ENCODE data around the gene NDUFAF8. TPM values are rescaled to one million over a fixed set of nuclear protein-coding genes. Genes with fewer than 3 reads are reported as not detected.

NDUFAF8 gene
- total RNA-seq, 1 experiment from 2014 or later = 65.0 TPM

DNA sequence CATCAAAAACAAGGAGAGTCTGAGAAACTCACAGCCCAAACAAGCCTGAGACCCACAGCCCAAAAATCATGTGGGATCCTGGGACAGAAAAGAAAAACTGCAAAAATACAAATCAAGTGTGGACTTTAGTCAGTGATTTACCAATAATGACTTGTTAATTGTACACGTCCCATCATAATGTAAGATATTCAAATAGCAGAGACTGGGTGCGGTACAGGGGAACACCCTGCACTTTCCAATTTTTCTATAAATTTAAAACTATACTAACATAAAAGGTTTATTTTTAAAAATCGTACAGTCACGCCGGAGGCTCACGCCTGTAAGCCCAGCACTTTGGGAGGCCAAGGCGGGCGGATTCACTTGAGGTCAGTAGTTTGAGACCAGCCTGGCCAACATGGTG is 25.1 kb upstream of the NDUFAF8 start:
- TF ChIP-seq CTCF (IDR thresholded peaks at IDR 0.05; ENCODE audit: insufficient read depth in 1 of 2, low read depth in 1 of 2, low read length in 1 of 2, severe bottlenecking in 1 of 2, unreplicated experiment in 1 of 2) = no peak
- no peaks in the 10 kb centered on the region for H3K27me3 ChIP-seq (replicated peaks; ENCODE audit: control insufficient read depth, insufficient read depth, low read length)
- no peak overlapping the region for H3K27ac Mint-ChIP-seq (ENCODE audit: unreplicated experiment)
- intact Hi-C loops (cut with micrococcal nuclease; ENCODE audit: unreplicated experiment) = no loop called here
- H3K36me3 ChIP-seq (ENCODE audit: control insufficient read depth, insufficient read depth, low read length) = no peaks in the 10 kb centered on the region
- no peak for DNase-seq
- ChIA-PET POLR2A (no interaction called here), CTCF (no interaction called here)
- no peaks in the 10 kb centered on the region for H3K4me1 ChIP-seq
- H3K4me3 Mint-ChIP-seq (ENCODE audit: unreplicated experiment) = no peak overlapping the region
- BruUV-seq (replicated peaks) = no TSS peak
- H3K27me3 Mint-ChIP-seq (ENCODE audit: insufficient read depth, unreplicated experiment) = no peaks in the 10 kb centered on the region
- no peaks in the 10 kb centered on the region for H3K36me3 Mint-ChIP-seq (ENCODE audit: insufficient read depth, unreplicated experiment)
- no peaks in the 10 kb centered on the region for H3K9me3 Mint-ChIP-seq (ENCODE audit: unreplicated experiment)
- H3K9me3 ChIP-seq = no peaks in the 10 kb centered on the region
- H3K4me3 ChIP-seq (ENCODE audit: low read depth, low read length) = no peak overlapping the region
- H3K4me1 Mint-ChIP-seq (ENCODE audit: low read depth, unreplicated experiment) = no peaks in the 10 kb centered on the region

DNA sequence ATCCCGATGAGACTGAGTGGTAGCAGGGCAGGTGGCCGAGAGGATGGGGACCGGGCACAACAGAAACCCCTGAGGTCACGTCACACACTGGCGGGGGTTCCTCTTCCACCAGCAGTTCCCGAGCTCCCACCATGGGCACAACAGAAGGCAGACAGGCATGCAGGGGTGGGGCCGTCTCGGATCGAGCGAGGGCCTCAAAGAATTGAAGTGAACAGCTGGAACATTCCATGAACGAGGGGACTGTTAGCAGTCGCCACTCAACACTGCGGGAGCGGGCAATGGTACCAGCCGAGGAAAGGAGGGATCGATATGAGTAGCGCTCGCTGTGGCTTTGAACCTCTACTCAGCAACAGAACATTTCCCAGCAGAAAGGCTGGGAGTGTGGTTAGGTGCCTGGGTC is 21.6 kb upstream of the NDUFAF8 start:
- no peaks in the 10 kb centered on the region for H3K27me3 ChIP-seq (replicated peaks; ENCODE audit: control insufficient read depth, insufficient read depth, low read length)
- no peak overlapping the region for H3K27ac Mint-ChIP-seq (ENCODE audit: unreplicated experiment)
- ChIA-PET POLR2A (no interaction called here), CTCF (no interaction called here)
- no peaks in the 10 kb centered on the region for H3K27me3 Mint-ChIP-seq (ENCODE audit: insufficient read depth, unreplicated experiment)
- TF ChIP-seq CTCF (IDR thresholded peaks at IDR 0.05; ENCODE audit: insufficient read depth in 1 of 2, low read depth in 1 of 2, low read length in 1 of 2, severe bottlenecking in 1 of 2, unreplicated experiment in 1 of 2) = no peak
- H3K4me3 ChIP-seq (ENCODE audit: low read depth, low read length) = no peak overlapping the region
- intact Hi-C loops (cut with micrococcal nuclease; ENCODE audit: unreplicated experiment) = no loop called here
- BruUV-seq (replicated peaks) = no TSS peak
- H3K36me3 ChIP-seq (ENCODE audit: control insufficient read depth, insufficient read depth, low read length) = no peaks in the 10 kb centered on the region
- no peaks in the 10 kb centered on the region for H3K9me3 ChIP-seq
- H3K4me3 Mint-ChIP-seq (ENCODE audit: unreplicated experiment) = no peak overlapping the region
- H3K9me3 Mint-ChIP-seq (ENCODE audit: unreplicated experiment) = no peaks in the 10 kb centered on the region
- DNase-seq = no peak
- H3K4me1 ChIP-seq = no peaks in the 10 kb centered on the region
- no peaks in the 10 kb centered on the region for H3K36me3 Mint-ChIP-seq (ENCODE audit: insufficient read depth, unreplicated experiment)
- no peaks in the 10 kb centered on the region for H3K4me1 Mint-ChIP-seq (ENCODE audit: low read depth, unreplicated experiment)

DNA sequence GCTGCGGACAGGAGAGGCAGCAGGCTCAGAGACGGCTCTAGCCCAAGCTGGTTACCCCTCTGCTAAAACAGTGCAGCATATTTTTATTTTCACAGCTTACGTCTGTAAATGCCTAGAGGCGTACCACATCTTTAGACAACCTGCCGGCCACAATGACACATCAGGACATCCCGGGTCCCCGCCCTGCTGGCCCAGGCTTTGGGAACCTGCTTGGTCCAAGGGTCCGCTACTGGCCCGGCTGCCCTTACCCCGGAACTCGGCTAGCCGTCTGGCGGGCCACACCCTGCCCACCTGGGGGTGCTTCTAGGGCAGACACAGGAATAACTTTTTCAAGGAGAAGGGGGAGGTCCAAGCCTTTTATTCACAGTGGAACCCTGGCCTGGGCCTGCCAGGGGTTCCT is 20.7 kb upstream of the NDUFAF8 start:
- Mint-ChIP-seq H3K36me3 (ENCODE audit: insufficient read depth, unreplicated experiment) (peaks cover 3% of the 10 kb centered on the region), H3K9me3 (ENCODE audit: unreplicated experiment) (no peaks in the 10 kb centered on the region), H3K4me3 (ENCODE audit: unreplicated experiment) (no peak overlapping the region), H3K27ac (ENCODE audit: unreplicated experiment) (no peak overlapping the region), H3K27me3 (ENCODE audit: insufficient read depth, unreplicated experiment) (no peaks in the 10 kb centered on the region), H3K4me1 (ENCODE audit: low read depth, unreplicated experiment) (no peaks in the 10 kb centered on the region)
- Histone ChIP-seq H3K4me1 (peaks cover 2% of the 10 kb centered on the region; the same call in 1 of the 2 replicates), H3K27me3 (replicated peaks; ENCODE audit: control insufficient read depth, insufficient read depth, low read length) (no peaks in the 10 kb centered on the region), H3K36me3 (ENCODE audit: control insufficient read depth, insufficient read depth, low read length) (no peaks in the 10 kb centered on the region), H3K9me3 (no peaks in the 10 kb centered on the region), H3K4me3 (ENCODE audit: low read depth, low read length) (no peak overlapping the region)
- no peak for DNase-seq
- no TSS peak for BruUV-seq (replicated peaks)
- intact Hi-C loops (cut with micrococcal nuclease; ENCODE audit: unreplicated experiment) = no loop called here
- ChIA-PET POLR2A (interaction anchor here (0.6 kb wide), 1 partner anchor 20 kb away, joined by 3 read pairs; no protein-coding TSS in a partner anchor), CTCF (no interaction called here)
- TF ChIP-seq CTCF (IDR thresholded peaks at IDR 0.05; ENCODE audit: insufficient read depth in 1 of 2, low read depth in 1 of 2, low read length in 1 of 2, severe bottlenecking in 1 of 2, unreplicated experiment in 1 of 2) = no peak
